SK-N-SH (cell line): ENCODE results near the gene STAC3. TPM values are rescaled to one million over a fixed set of nuclear protein-coding genes. Genes with fewer than 3 reads are reported as not detected.
A peak's percentile ranks its signal among the peaks of the same experiment; 100 is the strongest.

Experiments
- CTCF ChIA-PET: fragments of 300-600, 350-600 bp; formaldehyde crosslinking; extraction: SDS; loops from one replicate; lab custom pipeline; 2021; lab: Yijun Ruan, JAX
- POLR2A ChIA-PET: fragments of 350-600 bp; sonication (Branson Sonifier 250); formaldehyde crosslinking; extraction: SDS; loops from one replicate; lab custom pipeline; 2020; ENCODE audit warnings: antibody characterized with exemption, inconsistent platforms; lab: Yijun Ruan, JAX
- DNase-seq: peaks from one replicate; pipeline ENCODE4 v3.0.0; 2012
- H2AFZ ChIP-seq: fragments of 200-600 bp; sonication (generic); 2 replicates; pipeline ENCODE4 v1.8.1; 2016; ENCODE audit warnings: antibody characterized with exemption, mild to moderate bottlenecking, low read depth
- H3F3A ChIP-seq: fragments of 200-600 bp; sonication (generic); replicated peaks from 2 replicates; pipeline ENCODE3; 2016; ENCODE audit warnings: antibody characterized with exemption, mild to moderate bottlenecking; ENCODE audit not compliant: insufficient read depth
- H3K27ac ChIP-seq, 2 experiments: fragments of 200-500 bp in 1 of 2; fragments of 200-600 bp in 1 of 2; sonication (Bioruptor generic) in 1 of 2; sonication (generic), shearing (Covaris generic) in 1 of 2; 2 replicates each; pipeline versions ENCODE4 v1.5.1 to v1.6.1; 2014 to 2016; ENCODE audit warnings: low read depth in 2 of 2, inconsistent platforms in 1 of 2, low read length in 1 of 2, mild to moderate bottlenecking in 1 of 2, mixed read lengths in 1 of 2
- H3K27me3 ChIP-seq: fragments of 200-600 bp; sonication (generic), shearing (Covaris generic); 2 replicates; pipeline ENCODE4 v1.6.1; 2016; ENCODE audit warnings: mixed run types; ENCODE audit not compliant: insufficient read depth
- H3K36me3 ChIP-seq, 2 experiments: fragments of 200-500 bp in 1 of 2; fragments of 200-600 bp in 1 of 2; sonication (Bioruptor generic) in 1 of 2; sonication (generic) in 1 of 2; replicated peaks in 1 of 2; 2 replicates each; pipeline versions ENCODE3 to v1.5.1; 2014 to 2016; ENCODE audit warnings: low read length in 1 of 2, mild to moderate bottlenecking in 1 of 2; ENCODE audit not compliant: insufficient read depth in 2 of 2, control insufficient read depth in 1 of 2
- H3K4me1 ChIP-seq, 2 experiments: fragments of 200-500 bp in 1 of 2; fragments of 200-600 bp in 1 of 2; sonication (Bioruptor generic) in 1 of 2; sonication (generic), shearing (Covaris generic) in 1 of 2; 2 replicates each; pipeline versions ENCODE4 v1.5.1 to v1.6.1; 2014 to 2016; ENCODE audit warnings: low read depth in 1 of 2, low read length in 1 of 2, mixed run types in 1 of 2; ENCODE audit not compliant: insufficient read depth in 2 of 2, control insufficient read depth in 1 of 2
- H3K4me2 ChIP-seq: fragments of 200-600 bp; sonication (generic), shearing (Covaris generic); 2 replicates; pipeline ENCODE4 v1.6.1; 2017; ENCODE audit warnings: mixed run types
- H3K4me3 ChIP-seq, 2 experiments: fragments of 200-500 bp in 1 of 2; fragments of 200-600 bp in 1 of 2; sonication (Bioruptor generic) in 1 of 2; sonication (generic), shearing (Covaris generic) in 1 of 2; 2 replicates each; pipeline versions ENCODE4 v1.5.1 to v1.8.1; 2014 to 2016; ENCODE audit warnings: low read depth in 2 of 2, inconsistent platforms in 1 of 2, low read length in 1 of 2, mild to moderate bottlenecking in 1 of 2, mixed read lengths in 1 of 2, moderate library complexity in 1 of 2
- H3K79me2 ChIP-seq: fragments of 200-600 bp; sonication (generic); 2 replicates; pipeline ENCODE4 v1.8.1; 2017; ENCODE audit warnings: mild to moderate bottlenecking; ENCODE audit not compliant: insufficient read depth
- H3K9ac ChIP-seq: fragments of 200-600 bp; sonication (generic); 2 replicates; pipeline ENCODE4 v1.6.1; 2017; ENCODE audit warnings: mixed run types
- H3K9me2 ChIP-seq: fragments of 200-600 bp; sonication (generic); 2 replicates; pipeline ENCODE4 v1.6.1; 2017; ENCODE audit warnings: mixed run types
- H3K9me3 ChIP-seq: fragments of 200-600 bp; sonication (generic); 2 replicates; pipeline ENCODE4 v1.6.1; 2017; ENCODE audit warnings: mixed run types, mild to moderate bottlenecking, moderate library complexity
- H4K20me1 ChIP-seq: fragments of 200-600 bp; sonication (generic); 2 replicates; pipeline ENCODE4 v1.6.1; 2017; ENCODE audit warnings: mild to moderate bottlenecking, mixed run types; ENCODE audit not compliant: insufficient read depth
- CHD2 ChIP-seq: fragments of 150-350 bp; IDR thresholded peaks from 2 replicates; pipeline ENCODE4 v1.6.1; 2018; ENCODE audit warnings: low read length; ENCODE audit not compliant: partially characterized antibody
- CTCF ChIP-seq: fragments of 200-600 bp; sonication (generic); IDR thresholded peaks from 2 replicates; pipeline ENCODE4 v1.6.1; 2017; ENCODE audit warnings: antibody characterized with exemption, mild to moderate bottlenecking, moderate library complexity
- EP300 ChIP-seq, 2 experiments: IDR thresholded peaks; 2 replicates each; pipeline versions ENCODE4 v1.4.0 to v1.6.1; 2012; ENCODE audit warnings: borderline replicate concordance in 1 of 2, low read depth in 1 of 2, low read length in 1 of 2
- EZH2phosphoT487 ChIP-seq: fragments of 200-600 bp; sonication (generic); IDR thresholded peaks from 2 replicates; pipeline ENCODE4 v1.6.1; 2017; ENCODE audit warnings: low read depth, mixed run types, mild to moderate bottlenecking, antibody characterized with exemption, moderate library complexity, borderline replicate concordance
- FOSL2 ChIP-seq: IDR thresholded peaks from 2 replicates; pipeline ENCODE4 v1.4.0; 2012; ENCODE audit warnings: low read depth, mild to moderate bottlenecking, moderate library complexity, borderline replicate concordance
- FOXJ3 ChIP-seq: sonication (generic); formaldehyde crosslinking; IDR thresholded peaks from 2 replicates; pipeline ENCODE4 v1.5.1; 2020; ENCODE audit warnings: mild to moderate bottlenecking, missing genetic modification reagents
- GABPA ChIP-seq: IDR thresholded peaks from 2 replicates; pipeline ENCODE4 v1.4.0; 2012; ENCODE audit warnings: low read depth, mild to moderate bottlenecking
- GATA2 ChIP-seq: sonication (generic); formaldehyde crosslinking; IDR thresholded peaks from 2 replicates; pipeline ENCODE4 v1.5.0; 2020; ENCODE audit warnings: mild to moderate bottlenecking, missing genetic modification reagents
- MAX ChIP-seq: IDR thresholded peaks from 2 replicates; pipeline ENCODE4 v1.4.0; 2012; ENCODE audit warnings: low read depth
- MEF2A ChIP-seq: IDR thresholded peaks from 2 replicates; pipeline ENCODE4 v1.4.0; 2012; ENCODE audit warnings: low read depth, borderline replicate concordance
- NRF1 ChIP-seq: IDR thresholded peaks from 2 replicates; pipeline ENCODE4 v1.6.1; 2012; ENCODE audit warnings: low read depth, mild to moderate bottlenecking, low read length
- POLR2AphosphoS5 ChIP-seq: IDR thresholded peaks from 2 replicates; pipeline ENCODE4 v1.6.1; 2012; ENCODE audit warnings: low read depth, low read length
- RAD21 ChIP-seq: IDR thresholded peaks from 2 replicates; pipeline ENCODE4 v1.6.1; 2012; ENCODE audit warnings: mild to moderate bottlenecking, low read length
- REST ChIP-seq: IDR thresholded peaks from 2 replicates; pipeline ENCODE4 v1.6.1; 2012; ENCODE audit warnings: mild to moderate bottlenecking, low read depth, low read length, moderate library complexity
- RFX5 ChIP-seq: IDR thresholded peaks from 2 replicates; pipeline ENCODE4 v1.6.1; 2012; ENCODE audit warnings: mild to moderate bottlenecking, improper control_type of control experiment, low read length
- RXRA ChIP-seq: IDR thresholded peaks from 2 replicates; pipeline ENCODE4 v1.4.0; 2012; ENCODE audit warnings: low read depth, mild to moderate bottlenecking, borderline replicate concordance
- SIN3A ChIP-seq: IDR thresholded peaks from 2 replicates; pipeline ENCODE4 v1.6.1; 2012; ENCODE audit warnings: low read depth, mild to moderate bottlenecking, low read length, moderate library complexity, borderline replicate concordance
- TAF1 ChIP-seq: IDR thresholded peaks from 2 replicates; pipeline ENCODE4 v1.6.1; 2012; ENCODE audit warnings: low read depth, mild to moderate bottlenecking, low read length, moderate library complexity, borderline replicate concordance
- TCF12 ChIP-seq: IDR thresholded peaks from 2 replicates; pipeline ENCODE4 v1.4.0; 2012
- TEAD4 ChIP-seq: IDR thresholded peaks from 2 replicates; pipeline ENCODE4 v1.4.0; 2012; ENCODE audit warnings: mild to moderate bottlenecking, borderline replicate concordance; ENCODE audit not compliant: insufficient read depth
- USF1 ChIP-seq: IDR thresholded peaks from 2 replicates; pipeline ENCODE4 v1.4.0; 2012; ENCODE audit warnings: low read depth, borderline replicate concordance
- ZBTB33 ChIP-seq: IDR thresholded peaks from 2 replicates; pipeline ENCODE4 v1.4.0; 2012; ENCODE audit warnings: low read depth, borderline replicate concordance
- WGBS: methylation state at CpG from one replicate; pipeline ENCODE4 v1.1.6; 2017; ENCODE audit warnings: low lambda C conversion rate; 5-methylcytosine and 5-hydroxymethylcytosine counted together
- polyA plus RNA-seq, 3 experiments: library from polyadenylated mRNA; depleted of rRNA; stranded (reverse); fragments of >200 nt; gene quantifications; 2 replicates each; pipeline ENCODE4 v1.2.3, GENCODE V29; 2012

STAC3 gene
- polyA plus RNA-seq, 1 of the 3 experiments (the other 2 are of a cell fraction) = 0.76 TPM

- peaks cover 0 to 24% of the 10 kb centered on the region in 2 experiments; a peak in 1 of 4 replicates for H3K4me1 ChIP-seq
- TF ChIP-seq EZH2phosphoT487 = no peak
- TF ChIP-seq CHD2 = no peak
- peak; percentile 95 for TF ChIP-seq NRF1
- no peak for TF ChIP-seq FOXJ3 (CRISPR knock-in tag)
- peak; percentile 58; the same call in 1 of the 2 replicates for TF ChIP-seq SIN3A
- no peak for TF ChIP-seq RXRA
- TF ChIP-seq EP300 (IDR thresholded peaks at IDR 0.05; ENCODE audit: borderline replicate concordance in 1 of 2, low read depth in 1 of 2, low read length in 1 of 2) = no peak
- TF ChIP-seq TEAD4 = no peak
- no peak for TF ChIP-seq FOSL2
- no peak for TF ChIP-seq REST
- peak; percentile 94 for TF ChIP-seq MAX
- TF ChIP-seq MEF2A = no peak
- TF ChIP-seq POLR2AphosphoS5 = 0 out of 2 replicates have a peak, but pooled peaks have one; percentile 44
- no peak for TF ChIP-seq TCF12
- TF ChIP-seq USF1 = peak; percentile 60; the same call in 1 of the 2 replicates
- no peak for TF ChIP-seq GABPA
- no peak for TF ChIP-seq GATA2 (CRISPR knock-in tag)
- no peak for TF ChIP-seq ZBTB33
- TF ChIP-seq CTCF = no peak
- no peak for TF ChIP-seq RAD21
- no peak for TF ChIP-seq RFX5
- TF ChIP-seq TAF1 = peak; percentile 42; the same call in 1 of the 2 replicates
Measured at GRCh38 chr12:57229634-57230380, 21.2 kb downstream of the STAC3 start, which contains the start of gene SHMT2. TSS of gene SHMT2 (plus strand) at chr12:57229711. CDS start at chr12:57229779, 68 bp downstream.

More at GRCh38 chr12:57229634-57230380, 21.2 kb downstream of the STAC3 start, which contains the start of gene SHMT2:
- H3K27ac ChIP-seq = peak within 1 kb of the TSS; percentile 75 to 87
- peak within 1 kb of the TSS; percentile 98 for H3K4me2 ChIP-seq
- H2AFZ ChIP-seq = peak within 1 kb of the TSS; percentile 91
- under 1% methylated on average over 28 of the region's 42 CpGs for WGBS
- H3K9me2 ChIP-seq = no peaks in the 10 kb centered on the region
- DNase-seq = peak; percentile 98
- H3F3A ChIP-seq = no peaks in the 10 kb centered on the region
- H3K4me3 ChIP-seq = peak within 1 kb of the TSS; percentile 88 to 94
- no peaks in the 10 kb centered on the region for H4K20me1 ChIP-seq
- CTCF ChIA-PET = interaction anchor here (0.7 to 31.5 kb wide), 9 partner anchors 11 to 233 kb away, joined by 3 to 937 read pairs (median 5); partner anchors contain the start of gene NXPH4
- peak within 1 kb of the TSS; percentile 96 for H3K9ac ChIP-seq
- peaks cover 22 to 34% of the 10 kb centered on the region in 2 experiments for H3K36me3 ChIP-seq
- H3K27me3 ChIP-seq = no peaks in the 10 kb centered on the region
- H3K79me2 ChIP-seq = peaks cover 28% of the 10 kb centered on the region
- H3K9me3 ChIP-seq = no peaks in the 10 kb centered on the region
- POLR2A ChIA-PET = interaction anchor here (0.6 to 2.6 kb wide), 6 partner anchors 10 to 290 kb away, joined by 3 to 43 read pairs (median 3); no protein-coding TSS in a partner anchor
